ENCODE data around the gene MAMDC4.

MAMDC4 gene

DNA sequence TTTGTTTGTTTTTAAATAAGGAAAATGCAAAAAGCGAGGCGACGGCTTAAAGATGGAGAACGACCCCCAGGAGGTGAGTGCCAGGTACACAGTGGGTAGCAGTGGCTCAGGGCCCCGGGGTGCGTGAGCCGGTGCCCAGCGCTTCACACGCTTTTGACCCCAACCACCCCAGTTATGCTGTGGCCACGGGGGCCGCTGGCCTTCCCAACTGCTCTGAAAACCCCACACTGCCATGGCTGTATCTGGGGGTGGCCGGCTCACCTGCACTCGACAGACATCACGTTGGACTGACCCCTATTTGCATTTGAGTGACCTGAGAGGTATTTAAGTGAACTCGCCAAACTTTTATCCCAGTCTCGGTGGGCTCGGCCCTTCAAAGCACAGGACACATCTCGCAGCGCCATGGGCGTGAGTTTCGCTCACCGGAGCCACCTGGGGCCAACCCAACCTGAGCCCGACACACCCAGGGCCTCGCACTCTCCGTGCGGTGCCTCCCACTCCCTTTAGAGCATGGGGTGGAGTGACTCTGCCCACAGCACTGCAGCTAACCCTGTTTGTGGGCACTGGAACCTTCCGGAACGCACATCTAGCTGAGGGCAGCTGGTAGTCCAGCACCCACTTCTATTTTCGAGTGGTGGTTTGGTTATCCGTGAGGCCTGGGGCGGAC is 23.5 kb upstream of the MAMDC4 start:
- no peak overlapping the region for H2AFZ ChIP-seq
- H3K27ac ChIP-seq: no peak overlapping the region
- no peak overlapping the region for H3K4me3 ChIP-seq (ENCODE audit: low read depth, low read length)
- no peaks in the 10 kb centered on the region for H3K27me3 ChIP-seq (ENCODE audit: control insufficient read depth, insufficient read depth, low read length)
- H3K4me1 ChIP-seq: no peaks in the 10 kb centered on the region
- H3K9me3 ChIP-seq (ENCODE audit: control insufficient read depth, low read length): no peaks in the 10 kb centered on the region
- H3K79me2 ChIP-seq: no peaks in the 10 kb centered on the region
- H3K9ac ChIP-seq: no peak overlapping the region
- no peak overlapping the region for H3K4me2 ChIP-seq (ENCODE audit: low read length)
- no peaks in the 10 kb centered on the region for H3K36me3 ChIP-seq (ENCODE audit: control insufficient read depth, insufficient read depth, low read length)
- TF ChIP-seq, protein P1, sequence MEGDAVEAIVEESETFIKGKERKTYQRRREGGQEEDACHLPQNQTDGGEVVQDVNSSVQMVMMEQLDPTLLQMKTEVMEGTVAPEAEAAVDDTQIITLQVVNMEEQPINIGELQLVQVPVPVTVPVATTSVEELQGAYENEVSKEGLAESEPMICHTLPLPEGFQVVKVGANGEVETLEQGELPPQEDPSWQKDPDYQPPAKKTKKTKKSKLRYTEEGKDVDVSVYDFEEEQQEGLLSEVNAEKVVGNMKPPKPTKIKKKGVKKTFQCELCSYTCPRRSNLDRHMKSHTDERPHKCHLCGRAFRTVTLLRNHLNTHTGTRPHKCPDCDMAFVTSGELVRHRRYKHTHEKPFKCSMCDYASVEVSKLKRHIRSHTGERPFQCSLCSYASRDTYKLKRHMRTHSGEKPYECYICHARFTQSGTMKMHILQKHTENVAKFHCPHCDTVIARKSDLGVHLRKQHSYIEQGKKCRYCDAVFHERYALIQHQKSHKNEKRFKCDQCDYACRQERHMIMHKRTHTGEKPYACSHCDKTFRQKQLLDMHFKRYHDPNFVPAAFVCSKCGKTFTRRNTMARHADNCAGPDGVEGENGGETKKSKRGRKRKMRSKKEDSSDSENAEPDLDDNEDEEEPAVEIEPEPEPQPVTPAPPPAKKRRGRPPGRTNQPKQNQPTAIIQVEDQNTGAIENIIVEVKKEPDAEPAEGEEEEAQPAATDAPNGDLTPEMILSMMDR (IDR thresholded peaks at IDR 0.05): no peak

DNA sequence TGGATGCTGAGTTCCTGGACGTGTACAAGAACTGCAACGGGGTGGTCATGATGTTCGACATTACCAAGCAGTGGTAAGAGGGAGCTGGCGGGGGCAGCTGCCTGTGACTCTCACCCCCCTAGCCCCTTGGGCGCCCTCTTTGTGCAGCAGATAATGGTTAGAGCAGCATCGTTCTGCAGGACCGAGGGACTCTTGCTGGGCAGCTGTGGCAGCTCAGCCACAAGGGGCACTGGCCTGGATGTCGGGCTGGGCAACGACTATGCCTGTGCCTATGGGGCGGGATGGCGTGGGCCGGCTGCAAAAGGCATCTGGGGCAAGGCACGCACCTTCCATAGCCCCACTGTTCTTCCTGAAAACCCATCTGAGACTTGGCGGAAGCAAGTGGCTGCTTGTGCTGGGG is 22.7 kb upstream of the MAMDC4 start:
- Histone ChIP-seq H3K9me3 (ENCODE audit: control insufficient read depth, low read length) (no peaks in the 10 kb centered on the region), H3K27me3 (ENCODE audit: control insufficient read depth, insufficient read depth, low read length) (no peaks in the 10 kb centered on the region), H2AFZ (no peak overlapping the region), H3K4me2 (ENCODE audit: low read length) (no peak overlapping the region), H3K36me3 (ENCODE audit: control insufficient read depth, insufficient read depth, low read length) (no peaks in the 10 kb centered on the region), H3K27ac (no peak overlapping the region), H3K4me1 (no peaks in the 10 kb centered on the region), H3K4me3 (ENCODE audit: low read depth, low read length) (no peak overlapping the region), H3K79me2 (no peaks in the 10 kb centered on the region), H3K9ac (no peak overlapping the region)
- TF ChIP-seq, protein P1 (IDR thresholded peaks at IDR 0.05): no peak

DNA sequence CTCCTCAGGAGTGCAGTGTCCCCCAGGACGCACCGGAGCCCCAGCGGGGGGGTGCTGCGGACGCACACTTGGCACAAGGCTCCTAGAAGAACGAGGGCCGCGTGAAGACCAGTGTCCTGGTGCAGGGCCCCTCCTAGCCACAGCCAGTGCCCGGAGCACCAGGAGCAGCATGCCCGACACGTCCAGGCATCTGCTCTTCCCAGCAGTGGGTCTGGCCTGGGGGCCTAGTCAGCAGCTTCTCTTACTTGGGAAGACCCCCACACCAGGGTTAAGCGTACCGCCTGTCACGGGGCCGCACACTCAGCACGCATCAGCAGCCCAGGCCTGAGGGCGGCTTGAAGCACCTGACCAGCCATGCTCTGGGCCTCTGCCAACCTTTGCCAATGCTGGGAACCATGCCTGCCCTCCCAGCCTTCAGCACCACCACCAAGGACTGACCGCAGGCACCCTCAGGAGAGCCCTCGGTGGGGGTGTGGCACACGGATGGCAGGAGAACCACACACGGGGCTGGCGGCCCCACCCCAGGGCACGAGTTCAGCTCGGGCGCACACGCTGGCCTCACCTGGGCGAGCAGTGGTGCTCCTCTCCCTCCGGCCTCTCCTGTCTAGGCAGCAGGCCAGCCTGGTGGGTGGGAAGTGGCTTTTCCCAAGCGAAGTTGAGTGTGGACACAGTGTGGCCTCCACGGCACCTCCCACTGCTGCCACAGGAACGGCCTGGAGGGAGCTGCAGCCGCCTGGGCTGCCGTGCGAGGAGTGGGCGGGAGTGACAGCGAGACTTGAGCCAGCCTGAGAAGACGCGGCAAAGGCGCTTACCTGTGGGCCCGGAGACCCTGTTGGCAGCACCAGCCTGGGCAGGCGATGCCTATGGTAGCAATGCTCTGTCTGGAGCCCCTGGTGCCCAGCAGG is 21.9 kb upstream of the MAMDC4 start:
- H3K27me3 ChIP-seq (ENCODE audit: control insufficient read depth, insufficient read depth, low read length): no peaks in the 10 kb centered on the region
- TF ChIP-seq, protein P1 (IDR thresholded peaks at IDR 0.05): no peak
- no peaks in the 10 kb centered on the region for H3K79me2 ChIP-seq
- no peak overlapping the region for H3K27ac ChIP-seq
- no peak overlapping the region for H2AFZ ChIP-seq
- no peak overlapping the region for H3K4me3 ChIP-seq (ENCODE audit: low read depth, low read length)
- H3K4me1 ChIP-seq: no peaks in the 10 kb centered on the region
- H3K36me3 ChIP-seq (ENCODE audit: control insufficient read depth, insufficient read depth, low read length): no peaks in the 10 kb centered on the region
- no peaks in the 10 kb centered on the region for H3K9me3 ChIP-seq (ENCODE audit: control insufficient read depth, low read length)
- no peak overlapping the region for H3K4me2 ChIP-seq (ENCODE audit: low read length)
- no peak overlapping the region for H3K9ac ChIP-seq

DNA sequence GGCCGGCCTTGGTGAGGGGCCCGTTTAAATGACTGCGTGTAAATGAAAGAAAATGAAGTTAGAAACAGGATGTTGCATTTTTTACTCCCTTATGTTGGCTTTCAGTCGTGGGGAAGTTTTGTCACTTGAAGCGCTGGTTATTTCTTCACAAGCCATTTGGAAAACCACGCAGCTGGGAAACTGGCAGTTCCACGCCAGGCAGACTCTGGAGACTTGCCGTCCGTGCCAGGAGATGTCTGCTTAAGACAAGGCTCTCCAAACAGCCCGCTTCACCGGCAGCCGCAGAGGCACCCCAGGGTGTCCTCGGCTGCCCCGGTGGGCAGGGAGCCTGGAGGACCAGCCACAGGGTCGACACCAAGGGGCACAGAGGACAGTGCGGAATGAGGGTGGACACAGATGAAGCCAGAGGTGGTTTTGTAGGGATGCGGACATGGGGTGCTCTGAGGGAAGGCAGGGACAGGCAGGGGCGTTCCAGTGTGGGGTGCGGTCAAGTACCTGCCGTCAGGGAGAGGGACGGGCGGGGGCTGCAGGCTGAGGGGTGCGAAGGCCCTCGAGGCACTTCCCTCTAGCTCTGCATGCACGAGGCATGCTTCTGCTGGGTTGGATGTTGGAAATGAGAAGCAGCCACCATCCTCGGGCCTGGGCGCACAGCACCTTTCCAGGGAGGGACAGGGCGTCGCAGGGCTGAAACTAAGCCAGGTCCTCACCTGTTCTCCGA is 21.0 kb upstream of the MAMDC4 start:
- no peaks in the 10 kb centered on the region for H3K4me1 ChIP-seq
- H3K36me3 ChIP-seq (ENCODE audit: control insufficient read depth, insufficient read depth, low read length): no peaks in the 10 kb centered on the region
- H3K27ac ChIP-seq: no peak overlapping the region
- no peaks in the 10 kb centered on the region for H3K27me3 ChIP-seq (ENCODE audit: control insufficient read depth, insufficient read depth, low read length)
- H3K4me3 ChIP-seq (ENCODE audit: low read depth, low read length): no peak overlapping the region
- no peak overlapping the region for H3K9ac ChIP-seq
- H3K4me2 ChIP-seq (ENCODE audit: low read length): no peak overlapping the region
- no peaks in the 10 kb centered on the region for H3K79me2 ChIP-seq
- no peaks in the 10 kb centered on the region for H3K9me3 ChIP-seq (ENCODE audit: control insufficient read depth, low read length)
- H2AFZ ChIP-seq: no peak overlapping the region
- TF ChIP-seq, protein P1 (IDR thresholded peaks at IDR 0.05): no peak

Measured in parathyroid adenoma (tissue), 2 donors.